ENCODE results near the gene UBTF.

GRCh38 chr17:44247876-44248736, 28.6 kb upstream of the UBTF start:
- TF ChIP-seq CTCF (IDR thresholded peaks at IDR 0.05) (no peak), EZH2 (IDR thresholded peaks at IDR 0.05; ENCODE audit: borderline replicate concordance, insufficient read depth, low read depth, low read length, poor library complexity, severe bottlenecking) (no peak)

Measured in B cell (primary cell).